NB4 (cell line): Measurements from ENCODE around the gene PVALB.

ENCODE experiments used
- DNase-seq: peaks from one replicate; pipeline ENCODE4 v3.0.0; 2010; ENCODE audit warnings: low read depth
- H3K4me3 ChIP-seq: one replicate; pipeline ENCODE4 v1.5.1; 2011; ENCODE audit warnings: mild to moderate bottlenecking, low read depth, low read length, moderate library complexity
- MYC ChIP-seq: IDR thresholded peaks from 2 replicates; pipeline ENCODE4 v1.6.1; 2011; ENCODE audit warnings: low read depth, low read length
- POLR2A ChIP-seq: IDR thresholded peaks from 2 replicates; pipeline ENCODE4 v1.6.1; 2011; ENCODE audit warnings: mild to moderate bottlenecking; ENCODE audit not compliant: insufficient read length; ENCODE audit errors: extremely low read depth
- TF ChIP-seq, protein P1 (sequence below): IDR thresholded peaks from one replicate; pipeline ENCODE4 v1.5.1; 2012; ENCODE audit warnings: low read depth, low read length
- TF ChIP-seq, protein P2 (sequence below): IDR thresholded peaks from 2 replicates; pipeline ENCODE4 v1.6.1; 2011; ENCODE audit warnings: low read depth, low read length

The PVALB gene

DNA sequence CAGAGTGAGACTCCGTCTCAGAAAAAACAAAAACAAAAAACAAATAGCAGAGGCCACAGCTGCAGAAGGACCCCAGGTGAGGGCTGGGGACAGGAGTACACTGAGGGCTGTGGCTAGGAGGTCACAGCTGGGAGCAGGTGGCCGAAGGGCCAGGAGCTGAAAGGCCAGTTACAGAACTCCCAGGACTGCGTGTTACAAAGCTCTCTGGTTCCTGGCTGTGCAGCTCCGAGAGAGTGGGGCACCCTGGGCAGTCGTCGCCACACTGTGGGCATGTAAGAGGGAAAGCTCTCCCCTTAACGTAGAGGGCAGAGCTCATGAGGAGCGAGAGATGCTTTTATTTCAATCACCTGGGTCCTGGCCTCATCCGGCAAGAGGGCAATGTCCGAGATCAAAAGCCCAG lies 33.8 kb upstream of the PVALB start:
- no peak for DNase-seq
- TF ChIP-seq POLR2A (no peak), MYC (no peak)
- TF ChIP-seq, protein P1, sequence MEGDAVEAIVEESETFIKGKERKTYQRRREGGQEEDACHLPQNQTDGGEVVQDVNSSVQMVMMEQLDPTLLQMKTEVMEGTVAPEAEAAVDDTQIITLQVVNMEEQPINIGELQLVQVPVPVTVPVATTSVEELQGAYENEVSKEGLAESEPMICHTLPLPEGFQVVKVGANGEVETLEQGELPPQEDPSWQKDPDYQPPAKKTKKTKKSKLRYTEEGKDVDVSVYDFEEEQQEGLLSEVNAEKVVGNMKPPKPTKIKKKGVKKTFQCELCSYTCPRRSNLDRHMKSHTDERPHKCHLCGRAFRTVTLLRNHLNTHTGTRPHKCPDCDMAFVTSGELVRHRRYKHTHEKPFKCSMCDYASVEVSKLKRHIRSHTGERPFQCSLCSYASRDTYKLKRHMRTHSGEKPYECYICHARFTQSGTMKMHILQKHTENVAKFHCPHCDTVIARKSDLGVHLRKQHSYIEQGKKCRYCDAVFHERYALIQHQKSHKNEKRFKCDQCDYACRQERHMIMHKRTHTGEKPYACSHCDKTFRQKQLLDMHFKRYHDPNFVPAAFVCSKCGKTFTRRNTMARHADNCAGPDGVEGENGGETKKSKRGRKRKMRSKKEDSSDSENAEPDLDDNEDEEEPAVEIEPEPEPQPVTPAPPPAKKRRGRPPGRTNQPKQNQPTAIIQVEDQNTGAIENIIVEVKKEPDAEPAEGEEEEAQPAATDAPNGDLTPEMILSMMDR, result no peak
- TF ChIP-seq, protein P2, sequence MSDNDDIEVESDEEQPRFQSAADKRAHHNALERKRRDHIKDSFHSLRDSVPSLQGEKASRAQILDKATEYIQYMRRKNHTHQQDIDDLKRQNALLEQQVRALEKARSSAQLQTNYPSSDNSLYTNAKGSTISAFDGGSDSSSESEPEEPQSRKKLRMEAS, result no peak
- H3K4me3 ChIP-seq, result no peak overlapping the region

DNA sequence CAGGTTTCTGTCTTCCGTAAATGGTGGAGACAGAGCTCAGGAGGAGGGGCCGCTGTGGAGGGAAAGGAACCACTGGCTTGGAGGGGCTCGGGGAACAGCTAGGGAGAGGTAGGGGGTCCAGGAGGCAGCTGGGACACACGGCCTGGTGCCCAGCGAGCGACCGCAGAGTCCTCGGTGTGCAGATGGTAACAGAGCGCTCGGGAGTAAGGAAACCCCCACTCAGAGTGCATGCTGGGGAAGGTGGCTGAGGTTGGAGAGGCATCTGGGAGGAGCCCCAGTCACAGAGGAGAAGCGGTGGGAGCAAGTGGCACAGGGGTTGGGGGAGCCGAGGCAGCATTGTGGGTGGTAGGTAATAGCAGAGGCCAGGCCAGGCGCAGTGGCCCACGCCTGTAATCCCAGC lies 33.2 kb upstream of the PVALB start:
- TF ChIP-seq, protein P2, result no peak
- TF ChIP-seq POLR2A, result no peak
- TF ChIP-seq, protein P1, result no peak
- no peak for TF ChIP-seq MYC
- DNase-seq, result no peak
- H3K4me3 ChIP-seq, result no peak overlapping the region

DNA sequence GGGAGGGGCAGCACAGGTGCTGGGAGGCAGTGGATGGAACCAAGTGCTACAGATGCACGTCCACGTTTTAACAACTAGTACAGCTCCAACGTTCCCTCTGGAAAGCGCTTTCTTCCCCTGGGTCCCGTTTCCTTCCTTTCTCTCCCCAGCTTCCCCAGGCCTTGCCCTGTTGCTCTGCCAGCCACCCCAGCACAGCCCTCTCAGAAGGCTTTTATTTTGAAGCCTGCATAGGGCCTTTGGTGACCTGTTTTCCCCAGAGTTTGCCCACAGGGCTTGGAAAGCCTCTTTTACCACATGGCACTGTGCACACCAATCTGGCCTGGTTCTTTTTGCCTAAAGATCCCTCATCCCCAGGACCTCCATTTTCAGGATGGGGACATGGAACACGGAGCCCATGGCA lies 30.1 kb upstream of the PVALB start:
- TF ChIP-seq MYC (no peak), POLR2A (no peak)
- TF ChIP-seq, protein P1, result no peak
- TF ChIP-seq, protein P2, result no peak
- DNase-seq, result no peak
- H3K4me3 ChIP-seq, result no peak overlapping the region

DNA sequence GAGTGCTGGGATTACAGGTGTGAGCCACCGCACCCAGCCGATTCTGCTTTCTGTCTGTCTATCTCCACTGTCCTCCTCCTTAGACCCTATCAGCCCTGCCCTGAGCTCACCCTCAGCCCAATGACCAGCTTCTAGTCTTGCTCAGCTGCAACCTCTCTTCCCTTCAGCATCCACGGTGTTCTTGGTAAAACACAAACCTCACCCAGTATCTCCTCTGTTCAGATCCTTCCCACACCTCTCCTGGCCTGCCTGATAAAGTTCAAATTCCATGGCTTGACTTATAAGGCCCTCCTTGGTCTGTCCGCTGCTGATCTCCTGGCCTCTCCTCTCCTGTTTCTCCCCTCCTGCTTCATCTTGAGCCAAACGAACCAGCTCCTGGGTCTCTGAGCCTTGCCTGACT lies 29.4 kb upstream of the PVALB start:
- no peak overlapping the region for H3K4me3 ChIP-seq
- DNase-seq, result no peak
- no peak for TF ChIP-seq MYC

DNA sequence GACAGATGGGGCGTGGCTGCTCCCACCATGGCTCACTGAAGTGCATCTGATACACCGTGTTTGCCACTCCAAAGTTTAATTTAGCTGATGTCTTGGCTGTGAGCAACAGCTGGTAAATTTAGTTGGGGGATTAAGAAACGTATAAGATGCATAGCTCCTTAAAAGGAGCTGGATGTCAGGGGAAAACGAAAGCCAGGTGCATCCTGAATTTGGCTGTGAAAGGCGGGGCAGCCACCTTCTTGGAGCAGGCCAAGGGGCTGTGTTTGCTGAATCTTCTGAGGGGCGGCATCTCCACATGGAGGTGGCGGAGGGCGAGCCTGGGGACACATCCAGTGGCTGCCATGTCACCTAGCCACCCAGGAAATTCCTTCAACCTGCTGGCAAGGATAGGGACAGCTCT lies 23.3 kb upstream of the PVALB start:
- TF ChIP-seq, protein P2, result no peak
- TF ChIP-seq MYC (no peak), POLR2A (no peak)
- TF ChIP-seq, protein P1, result no peak
- no peak overlapping the region for H3K4me3 ChIP-seq
- DNase-seq, result no peak

DNA sequence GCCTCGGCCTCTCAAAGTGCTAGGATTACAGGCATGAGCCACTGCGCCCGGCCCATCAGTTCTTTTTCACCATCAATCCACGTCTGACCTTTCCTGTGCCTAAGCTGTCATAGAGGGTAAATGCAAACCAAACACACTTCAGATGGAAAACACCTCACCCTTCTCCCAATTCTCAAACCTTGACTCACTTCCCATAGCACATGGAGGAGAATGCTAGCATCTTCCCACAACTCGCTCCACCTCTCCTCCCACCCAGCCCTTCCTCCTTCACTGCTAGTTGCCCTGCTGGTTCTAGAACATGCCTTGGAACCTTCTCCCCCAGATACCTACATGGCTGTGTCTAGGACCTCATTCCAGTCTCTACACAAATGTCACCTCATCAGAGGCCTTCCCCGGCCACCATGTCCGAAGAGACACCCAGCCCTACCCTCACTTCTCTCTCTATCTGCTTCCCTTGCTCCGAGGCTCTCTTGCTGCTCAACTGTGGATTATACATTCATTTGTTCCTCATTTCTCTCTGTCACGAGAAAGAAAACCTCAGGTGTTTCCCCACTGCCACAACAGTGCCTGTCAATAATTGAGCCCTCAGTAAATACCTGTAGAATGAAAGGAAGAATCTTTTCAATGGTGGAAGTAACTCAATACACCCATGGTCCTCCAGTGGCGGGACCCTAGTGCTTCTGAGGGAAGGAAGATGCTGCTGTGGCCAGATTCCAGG lies 22.7 kb upstream of the PVALB start:
- TF ChIP-seq POLR2A (no peak), MYC (no peak)
- TF ChIP-seq, protein P2, result no peak
- TF ChIP-seq, protein P1, result no peak
- no peak overlapping the region for H3K4me3 ChIP-seq
- DNase-seq, result no peak
